ENCODE measurements around the gene MED15.

MED15 gene

DNA sequence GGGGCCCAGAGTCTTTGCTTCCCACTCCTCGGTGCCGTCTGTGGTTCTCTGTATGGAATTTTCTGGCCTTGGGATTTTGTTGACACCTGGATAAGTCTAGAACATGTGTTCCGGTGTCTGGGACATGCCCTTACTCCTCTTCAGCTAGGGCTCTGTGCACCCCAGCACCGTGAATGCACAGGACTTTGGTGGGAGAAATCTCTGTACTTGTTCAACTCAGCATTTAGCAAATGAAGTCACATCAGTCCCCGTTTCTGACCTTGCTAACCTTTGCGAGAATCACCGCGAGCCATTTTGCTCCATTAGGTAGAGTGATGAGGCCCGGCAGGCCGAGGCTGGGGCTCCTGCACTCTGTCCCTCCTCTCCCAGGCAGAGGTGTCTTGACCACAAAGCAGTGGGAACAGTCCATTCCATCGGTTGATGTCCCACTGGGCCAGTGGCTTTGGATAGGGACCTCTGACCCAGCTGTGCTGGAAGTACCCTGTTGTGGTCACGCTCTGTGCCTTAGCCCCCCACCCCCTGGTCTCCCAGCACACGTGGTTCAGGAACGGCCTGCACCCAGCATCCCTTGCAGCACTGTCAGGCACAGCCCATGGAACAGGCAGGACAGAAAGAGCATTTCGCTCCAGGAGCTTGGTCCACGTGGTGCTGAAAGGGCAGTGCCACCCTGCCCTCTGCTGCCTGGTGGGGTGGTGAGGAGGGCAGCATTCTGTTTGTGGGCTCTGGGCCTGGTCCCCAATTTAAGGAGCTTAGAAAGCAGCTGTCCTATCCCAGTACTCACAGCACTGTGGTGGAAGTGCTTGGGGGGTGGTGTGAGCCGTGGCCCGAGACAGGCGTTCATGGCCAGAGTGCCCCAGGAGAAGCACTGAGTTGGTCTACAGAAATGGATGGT is 73.4 kb downstream of the MED15 start:
- Histone ChIP-seq H2AFZ (no peak overlapping the region), H3K9me3 (ENCODE audit: control insufficient read depth, low read length) (no peaks in the 10 kb centered on the region), H3K4me3 (ENCODE audit: low read depth, low read length) (no peak overlapping the region), H3K79me2 (no peaks in the 10 kb centered on the region), H3K27ac (no peak overlapping the region), H3K9ac (no peak overlapping the region), H3K36me3 (ENCODE audit: control insufficient read depth, insufficient read depth, low read length) (no peaks in the 10 kb centered on the region), H3K4me1 (no peaks in the 10 kb centered on the region), H3K4me2 (ENCODE audit: low read length) (no peak overlapping the region), H3K27me3 (ENCODE audit: control insufficient read depth, insufficient read depth, low read length) (no peaks in the 10 kb centered on the region)
- TF ChIP-seq, protein P1, sequence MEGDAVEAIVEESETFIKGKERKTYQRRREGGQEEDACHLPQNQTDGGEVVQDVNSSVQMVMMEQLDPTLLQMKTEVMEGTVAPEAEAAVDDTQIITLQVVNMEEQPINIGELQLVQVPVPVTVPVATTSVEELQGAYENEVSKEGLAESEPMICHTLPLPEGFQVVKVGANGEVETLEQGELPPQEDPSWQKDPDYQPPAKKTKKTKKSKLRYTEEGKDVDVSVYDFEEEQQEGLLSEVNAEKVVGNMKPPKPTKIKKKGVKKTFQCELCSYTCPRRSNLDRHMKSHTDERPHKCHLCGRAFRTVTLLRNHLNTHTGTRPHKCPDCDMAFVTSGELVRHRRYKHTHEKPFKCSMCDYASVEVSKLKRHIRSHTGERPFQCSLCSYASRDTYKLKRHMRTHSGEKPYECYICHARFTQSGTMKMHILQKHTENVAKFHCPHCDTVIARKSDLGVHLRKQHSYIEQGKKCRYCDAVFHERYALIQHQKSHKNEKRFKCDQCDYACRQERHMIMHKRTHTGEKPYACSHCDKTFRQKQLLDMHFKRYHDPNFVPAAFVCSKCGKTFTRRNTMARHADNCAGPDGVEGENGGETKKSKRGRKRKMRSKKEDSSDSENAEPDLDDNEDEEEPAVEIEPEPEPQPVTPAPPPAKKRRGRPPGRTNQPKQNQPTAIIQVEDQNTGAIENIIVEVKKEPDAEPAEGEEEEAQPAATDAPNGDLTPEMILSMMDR (IDR thresholded peaks at IDR 0.05), result no peak

GRCh38 chr22:20581503-20582170 is 74.2 kb downstream of the MED15 start:
- H3K79me2 ChIP-seq, result no peaks in the 10 kb centered on the region
- no peaks in the 10 kb centered on the region for H3K4me1 ChIP-seq
- no peak overlapping the region for H2AFZ ChIP-seq
- no peak overlapping the region for H3K9ac ChIP-seq
- H3K4me3 ChIP-seq (ENCODE audit: low read depth, low read length), result no peak overlapping the region
- TF ChIP-seq, protein P1 (IDR thresholded peaks at IDR 0.05), result no peak
- H3K4me2 ChIP-seq (ENCODE audit: low read length), result no peak overlapping the region
- no peaks in the 10 kb centered on the region for H3K27me3 ChIP-seq (ENCODE audit: control insufficient read depth, insufficient read depth, low read length)
- H3K9me3 ChIP-seq (ENCODE audit: control insufficient read depth, low read length), result no peaks in the 10 kb centered on the region
- H3K36me3 ChIP-seq (ENCODE audit: control insufficient read depth, insufficient read depth, low read length), result no peaks in the 10 kb centered on the region
- H3K27ac ChIP-seq, result no peak overlapping the region

- H3K4me3 ChIP-seq (ENCODE audit: low read depth, low read length), result no peak overlapping the region
- no peaks in the 10 kb centered on the region for H3K9me3 ChIP-seq (ENCODE audit: control insufficient read depth, low read length)
- TF ChIP-seq, protein P1 (IDR thresholded peaks at IDR 0.05), result no peak
- H3K27me3 ChIP-seq (ENCODE audit: control insufficient read depth, insufficient read depth, low read length), result no peaks in the 10 kb centered on the region
- H3K4me2 ChIP-seq (ENCODE audit: low read length), result no peak overlapping the region
- H2AFZ ChIP-seq, result no peak overlapping the region
- no peak overlapping the region for H3K27ac ChIP-seq
- no peaks in the 10 kb centered on the region for H3K79me2 ChIP-seq
- no peak overlapping the region for H3K9ac ChIP-seq
- no peaks in the 10 kb centered on the region for H3K4me1 ChIP-seq
- H3K36me3 ChIP-seq (ENCODE audit: control insufficient read depth, insufficient read depth, low read length), result no peaks in the 10 kb centered on the region
Measured at GRCh38 chr22:20582171-20582511, 74.7 kb downstream of the MED15 start.

GRCh38 chr22:20582520-20583361 is 75.3 kb downstream of the MED15 start:
- Histone ChIP-seq H3K27me3 (ENCODE audit: control insufficient read depth, insufficient read depth, low read length) (no peaks in the 10 kb centered on the region), H3K9me3 (ENCODE audit: control insufficient read depth, low read length) (no peaks in the 10 kb centered on the region), H3K4me3 (ENCODE audit: low read depth, low read length) (no peak overlapping the region), H3K9ac (no peak overlapping the region), H3K4me2 (ENCODE audit: low read length) (no peak overlapping the region), H3K27ac (no peak overlapping the region), H2AFZ (no peak overlapping the region), H3K4me1 (no peaks in the 10 kb centered on the region), H3K36me3 (ENCODE audit: control insufficient read depth, insufficient read depth, low read length) (no peaks in the 10 kb centered on the region), H3K79me2 (no peaks in the 10 kb centered on the region)
- TF ChIP-seq, protein P1 (IDR thresholded peaks at IDR 0.05), result no peak
